Nephron (organoid): Measurements from ENCODE around the gene TRAF3.

Source experiments
- H3K27ac Mint-ChIP-seq, 3 experiments: 2 replicates each; pipeline ENCODE4 v1.8.0; 2020; ENCODE audit warnings: mixed read lengths in 3 of 3, mild to moderate bottlenecking in 2 of 3, moderate library complexity in 1 of 3
- H3K27me3 Mint-ChIP-seq: 2 replicates; pipeline ENCODE4 v1.8.0; 2021; ENCODE audit warnings: low read depth, mild to moderate bottlenecking, moderate library complexity, mixed read lengths
- H3K36me3 Mint-ChIP-seq: 2 replicates; pipeline ENCODE4 v1.8.0; 2020; ENCODE audit warnings: low read depth, mixed read lengths
- H3K4me1 Mint-ChIP-seq: 2 replicates; pipeline ENCODE4 v1.8.0; 2020; ENCODE audit warnings: mixed read lengths
- H3K4me3 Mint-ChIP-seq, 3 experiments: 2 replicates each; pipeline ENCODE4 v1.8.0; 2020; ENCODE audit warnings: mild to moderate bottlenecking in 3 of 3, mixed read lengths in 3 of 3, moderate library complexity in 2 of 3
- H3K9me3 Mint-ChIP-seq: 2 replicates; pipeline ENCODE4 v1.8.0; 2020; ENCODE audit warnings: mixed read lengths
- CTCF ChIP-seq, 3 experiments: fragments of 200-600 bp; sonication (generic); IDR thresholded peaks; one replicate each; pipeline ENCODE4 v1.5.0; 2021; ENCODE audit warnings: antibody characterized with exemption in 3 of 3; ENCODE audit not compliant: unreplicated experiment in 3 of 3

Gene TRAF3

GRCh38 chr14:102784892-102785594 lies 7.8 kb downstream of the TRAF3 start:
- Mint-ChIP-seq H3K4me3 (no peak overlapping the region), H3K27ac (no peak overlapping the region), H3K36me3 (no peaks in the 10 kb centered on the region), H3K4me1 (peaks cover 2% of the 10 kb centered on the region), H3K9me3 (no peaks in the 10 kb centered on the region), H3K27me3 (no peaks in the 10 kb centered on the region)
- no peak for TF ChIP-seq CTCF (IDR thresholded peaks at IDR 0.05; ENCODE audit: unreplicated experiment in 3 of 3)

- no peak for TF ChIP-seq CTCF (IDR thresholded peaks at IDR 0.05; ENCODE audit: unreplicated experiment in 3 of 3)
- no peak overlapping the region for H3K4me3 Mint-ChIP-seq
- no peak overlapping the region for H3K27ac Mint-ChIP-seq
- H3K4me1 Mint-ChIP-seq: no peaks in the 10 kb centered on the region
- H3K27me3 Mint-ChIP-seq: no peaks in the 10 kb centered on the region
- peaks cover 5% of the 10 kb centered on the region for H3K36me3 Mint-ChIP-seq
- H3K9me3 Mint-ChIP-seq: peaks cover 4% of the 10 kb centered on the region
These were observed 8.3 kb downstream of the TRAF3 start for GRCh38 chr14:102785595-102785963.

- no peaks in the 10 kb centered on the region for H3K4me1 Mint-ChIP-seq
- H3K9me3 Mint-ChIP-seq: peaks cover 11% of the 10 kb centered on the region
- no peaks in the 10 kb centered on the region for H3K27me3 Mint-ChIP-seq
- H3K36me3 Mint-ChIP-seq: peaks cover 14% of the 10 kb centered on the region
- TF ChIP-seq CTCF (IDR thresholded peaks at IDR 0.05; ENCODE audit: unreplicated experiment in 3 of 3): no peak
- no peak overlapping the region for H3K27ac Mint-ChIP-seq
- H3K4me3 Mint-ChIP-seq: no peak overlapping the region
These were observed 9.5 kb downstream of the TRAF3 start for GRCh38 chr14:102786768-102787167.

GRCh38 chr14:102789349-102789748 lies 12.1 kb downstream of the TRAF3 start:
- TF ChIP-seq CTCF (IDR thresholded peaks at IDR 0.05; ENCODE audit: unreplicated experiment in 3 of 3): no peak
- Mint-ChIP-seq H3K4me3 (no peak overlapping the region), H3K9me3 (peaks cover 11% of the 10 kb centered on the region), H3K4me1 (no peaks in the 10 kb centered on the region), H3K36me3 (peaks cover 23% of the 10 kb centered on the region), H3K27ac (no peak overlapping the region), H3K27me3 (no peaks in the 10 kb centered on the region)

- Mint-ChIP-seq H3K4me1 (peaks cover 7% of the 10 kb centered on the region), H3K36me3 (peaks cover 23% of the 10 kb centered on the region), H3K27ac (no peak overlapping the region), H3K27me3 (no peaks in the 10 kb centered on the region), H3K9me3 (peaks cover 11% of the 10 kb centered on the region), H3K4me3 (no peak overlapping the region)
- no peak for TF ChIP-seq CTCF (IDR thresholded peaks at IDR 0.05; ENCODE audit: unreplicated experiment in 3 of 3)
These were observed 16.5 kb downstream of the TRAF3 start for GRCh38 chr14:102793531-102794328.
